ENCODE measurements around the gene CARF.
A peak's percentile ranks its signal among the peaks of the same experiment; 100 is the strongest.
"Not testable (repeated sequence)": the region's sequence is repeated elsewhere in the genome, so short reads cannot be mapped to it uniquely, and the experiment has no call there.

CARF gene

DNA sequence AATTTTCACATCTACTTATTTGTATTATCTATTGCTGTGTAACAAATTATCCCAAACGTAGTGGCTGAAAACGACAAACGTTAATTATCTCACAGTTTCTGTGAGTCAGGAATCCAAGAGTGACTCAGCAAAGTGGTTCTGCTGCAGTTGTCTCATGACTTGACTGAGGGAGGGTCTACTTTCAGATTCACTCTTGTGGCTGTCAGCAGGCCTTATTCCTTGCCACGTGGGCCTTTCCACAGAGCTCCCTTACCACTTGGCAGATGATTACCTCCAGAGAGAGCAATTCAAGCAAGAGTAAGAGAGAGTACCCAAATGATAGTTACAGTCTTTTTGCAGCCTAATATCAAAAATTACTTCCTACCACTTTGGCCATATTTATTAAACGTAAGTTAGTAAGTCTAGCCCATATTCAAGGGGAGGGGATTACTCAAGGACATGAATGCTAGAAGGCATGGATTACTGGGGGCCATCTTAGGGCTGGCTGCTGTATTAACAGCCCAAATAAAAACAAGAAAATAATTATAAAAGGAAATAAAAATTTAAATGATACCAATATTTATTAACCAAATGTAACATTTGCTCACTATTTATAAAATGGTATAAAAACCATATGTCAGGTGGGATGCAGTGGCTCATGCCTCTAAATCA lies 53.9 kb downstream of the CARF start:
- Mint-ChIP-seq H3K27ac (no peak overlapping the region), H3K27me3 (no peaks in the 10 kb centered on the region), H3K4me1 (ENCODE audit: low read depth) (peaks cover 5% of the 10 kb centered on the region), H3K4me3 (no peak overlapping the region), H3K9me3 (no peaks in the 10 kb centered on the region), H3K36me3 (ENCODE audit: low read depth) (peaks cover 14% of the 10 kb centered on the region)

DNA sequence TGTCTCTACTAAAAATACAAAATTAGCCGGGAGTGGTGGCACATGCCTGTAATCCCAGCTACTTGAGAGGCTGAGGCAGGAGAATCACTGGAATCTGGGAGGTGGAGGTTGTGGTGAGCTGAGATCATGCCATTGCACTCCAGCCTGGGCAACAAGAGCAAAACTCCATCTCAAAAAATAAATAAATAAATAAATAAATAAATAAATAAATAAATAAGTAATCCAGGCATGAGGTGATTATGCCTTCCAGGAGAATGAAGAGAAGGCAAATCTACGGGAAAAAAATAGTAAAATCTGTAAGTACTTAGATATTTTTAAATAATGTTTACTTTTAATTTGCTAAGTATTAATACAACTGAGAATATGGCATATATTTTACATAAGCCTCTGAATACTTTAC lies 57.3 kb downstream of the CARF start:
- H3K36me3 Mint-ChIP-seq (ENCODE audit: low read depth), result peaks cover 14% of the 10 kb centered on the region
- not testable (repeated sequence) for H3K4me3 Mint-ChIP-seq; H3K27me3 Mint-ChIP-seq; H3K9me3 Mint-ChIP-seq; H3K27ac Mint-ChIP-seq; H3K4me1 Mint-ChIP-seq (ENCODE audit: low read depth)

DNA sequence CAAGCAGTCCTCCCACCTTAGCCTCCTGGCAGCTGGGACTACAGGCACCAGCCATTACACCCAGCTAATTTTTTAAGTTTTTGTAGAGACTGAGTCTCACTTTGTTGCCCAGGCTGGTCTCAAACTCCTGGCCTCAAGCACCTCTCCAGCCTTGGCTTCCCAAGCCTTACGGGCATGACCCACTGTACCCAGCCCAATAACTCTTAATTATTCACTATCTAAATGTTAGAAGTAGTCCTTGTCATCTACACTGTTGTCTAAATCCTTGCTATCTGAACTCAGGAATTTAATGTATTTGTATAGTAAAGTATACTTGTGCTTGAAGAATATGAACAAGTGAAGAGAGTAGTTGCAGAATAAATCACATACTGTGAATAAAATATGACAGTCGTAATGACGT lies 64.7 kb downstream of the CARF start:
- no peak overlapping the region for H3K4me3 Mint-ChIP-seq
- peaks cover 8% of the 10 kb centered on the region for H3K36me3 Mint-ChIP-seq (ENCODE audit: low read depth)
- no peaks in the 10 kb centered on the region for H3K4me1 Mint-ChIP-seq (ENCODE audit: low read depth)
- H3K27ac Mint-ChIP-seq, result no peak overlapping the region
- no peaks in the 10 kb centered on the region for H3K9me3 Mint-ChIP-seq
- no peaks in the 10 kb centered on the region for H3K27me3 Mint-ChIP-seq

DNA sequence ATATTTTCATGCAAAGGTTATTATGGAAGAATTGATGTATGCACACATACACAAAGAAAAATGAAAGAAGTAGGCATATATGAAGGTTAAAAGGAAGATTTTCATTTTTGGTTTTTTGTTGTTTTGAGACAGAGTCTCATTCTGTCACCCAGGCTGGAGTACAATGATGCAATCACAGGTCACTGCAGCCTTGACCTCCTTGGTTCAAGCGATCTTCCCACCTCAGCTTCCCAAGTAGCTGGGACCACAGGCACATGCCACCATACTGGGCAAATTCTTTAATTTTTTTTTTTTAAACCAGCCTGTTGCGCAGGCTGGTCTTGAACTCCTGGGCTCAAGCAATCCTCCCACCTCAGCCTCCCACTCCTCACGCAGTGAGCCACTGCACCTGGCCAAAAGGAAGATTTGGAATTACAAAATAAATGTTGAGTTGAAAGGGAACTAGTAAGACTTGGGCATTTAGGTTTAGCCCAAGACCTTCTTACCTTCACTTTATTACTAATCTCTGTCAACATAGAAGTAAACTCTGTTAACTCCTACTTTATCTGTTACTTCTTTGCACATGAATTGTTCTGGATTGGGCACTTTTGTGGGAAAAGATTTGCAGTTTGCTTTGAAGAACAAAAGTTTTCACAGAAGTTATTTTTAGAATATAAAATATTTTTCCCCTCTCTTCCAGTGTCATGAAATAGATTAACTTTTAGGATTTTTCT lies 70.9 kb downstream of the CARF start:
- peaks cover 13% of the 10 kb centered on the region for H3K36me3 Mint-ChIP-seq (ENCODE audit: low read depth)

DNA sequence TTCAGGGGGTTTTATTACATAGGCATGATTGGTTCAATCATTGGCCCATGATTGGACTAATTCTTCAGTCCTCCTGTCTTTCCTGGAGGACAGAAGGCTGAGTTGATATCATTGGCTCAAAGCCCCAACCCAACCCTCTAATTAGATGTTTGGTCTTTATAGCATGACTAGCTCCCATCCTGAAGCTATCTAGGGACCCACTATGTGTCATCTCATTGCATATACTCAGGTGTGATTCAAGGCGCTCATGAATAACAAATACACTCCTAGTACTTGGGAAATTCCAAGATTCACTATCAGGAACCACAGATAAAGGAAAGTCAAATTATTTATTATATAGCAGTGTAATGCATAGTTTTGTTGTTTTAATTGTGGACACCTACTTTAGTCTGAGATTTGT lies 77.7 kb downstream of the CARF start:
- Mint-ChIP-seq H3K36me3 (ENCODE audit: low read depth) (no peaks in the 10 kb centered on the region), H3K4me1 (ENCODE audit: low read depth) (no peaks in the 10 kb centered on the region), H3K4me3 (no peak overlapping the region), H3K27me3 (no peaks in the 10 kb centered on the region), H3K27ac (no peak overlapping the region), H3K9me3 (no peaks in the 10 kb centered on the region)

More for the DNA sequence above, 70.9 kb downstream of the CARF start:
- Mint-ChIP-seq H3K4me1 (ENCODE audit: low read depth) (no peaks in the 10 kb centered on the region), H3K4me3 (no peak overlapping the region), H3K27me3 (no peaks in the 10 kb centered on the region), H3K9me3 (no peaks in the 10 kb centered on the region), H3K27ac (no peak overlapping the region)

DNA sequence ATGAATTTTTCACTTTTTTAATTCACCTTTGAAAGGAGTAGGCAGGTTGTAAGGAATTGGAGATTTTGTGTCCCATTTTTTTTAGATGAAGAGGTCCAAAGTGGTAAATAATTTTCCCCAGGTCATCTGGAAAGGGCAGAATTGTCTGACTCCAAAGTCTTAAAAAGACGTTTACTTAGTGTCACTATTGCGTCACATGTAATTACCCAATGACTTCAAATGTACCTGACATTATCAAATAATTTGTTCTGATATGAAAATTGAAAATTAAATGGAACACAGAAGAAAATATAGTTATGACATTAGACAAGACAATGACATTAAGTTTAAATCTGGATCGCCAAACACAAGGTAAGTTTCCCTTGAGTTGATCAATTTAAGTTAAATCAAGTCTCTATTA lies 78.4 kb downstream of the CARF start:
- H3K27me3 Mint-ChIP-seq, result peaks cover 5% of the 10 kb centered on the region
- H3K27ac Mint-ChIP-seq, result no peak overlapping the region
- H3K4me3 Mint-ChIP-seq, result no peak overlapping the region
- no peaks in the 10 kb centered on the region for H3K9me3 Mint-ChIP-seq
- no peaks in the 10 kb centered on the region for H3K4me1 Mint-ChIP-seq (ENCODE audit: low read depth)
- no peaks in the 10 kb centered on the region for H3K36me3 Mint-ChIP-seq (ENCODE audit: low read depth)

DNA sequence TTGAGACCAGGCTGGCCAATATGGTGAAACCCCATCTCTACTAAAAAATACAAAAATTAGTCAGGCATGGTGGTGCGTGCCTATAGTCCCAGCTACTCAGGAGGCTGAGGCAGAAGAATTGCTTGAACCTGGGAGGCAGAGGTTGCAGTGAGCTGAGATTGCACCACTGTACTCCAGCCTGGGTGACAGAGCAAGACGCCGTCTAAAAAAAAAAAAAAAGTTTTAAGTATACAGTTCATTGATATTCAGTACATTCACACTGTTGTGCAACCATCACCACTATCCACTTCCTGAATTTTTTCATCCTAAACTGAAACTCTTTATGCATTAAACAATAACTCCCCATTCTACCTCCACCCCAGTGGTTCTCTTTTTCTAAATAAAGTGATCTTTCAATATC lies 85.0 kb downstream of the CARF start:
- H3K27me3 Mint-ChIP-seq; H3K4me3 Mint-ChIP-seq; H3K4me1 Mint-ChIP-seq (ENCODE audit: low read depth); H3K27ac Mint-ChIP-seq; H3K9me3 Mint-ChIP-seq; H3K36me3 Mint-ChIP-seq (ENCODE audit: low read depth): not testable (repeated sequence)

DNA sequence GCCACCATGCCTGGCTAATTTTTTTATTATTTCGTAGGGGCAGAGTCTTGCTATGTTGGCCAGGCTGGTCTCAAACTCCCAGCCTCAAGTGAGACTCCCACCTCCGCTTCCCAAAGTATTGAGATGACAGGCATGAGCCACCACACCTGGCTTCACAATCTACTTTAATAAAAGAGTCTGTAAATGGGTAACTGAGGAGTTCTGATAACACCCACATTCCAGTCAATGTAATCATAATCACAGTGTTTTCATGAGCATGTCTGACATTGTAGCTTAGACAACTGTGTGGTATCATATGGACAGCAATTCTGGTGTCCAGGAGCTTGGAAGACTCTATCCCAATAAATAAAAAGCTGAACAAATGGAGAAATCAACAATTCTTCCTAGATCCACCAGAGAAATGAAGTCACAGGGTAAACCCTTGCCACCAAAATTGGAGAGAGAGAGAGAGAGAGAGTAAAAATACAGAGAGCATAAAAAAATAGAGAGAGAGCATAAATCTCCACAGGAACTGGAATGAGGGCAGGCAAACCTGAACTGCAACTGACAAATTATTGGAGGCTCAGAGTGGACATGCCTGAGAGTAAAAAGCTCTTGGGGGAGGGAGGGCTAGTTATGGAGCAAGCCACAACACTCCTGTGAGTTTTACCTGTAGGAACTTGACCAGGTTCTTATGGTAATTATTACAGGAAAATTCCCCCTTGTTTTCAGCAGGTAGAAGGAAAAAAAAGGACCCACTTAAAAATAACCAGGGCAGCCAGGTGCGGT lies 90.2 kb downstream of the CARF start:
- H3K9me3 Mint-ChIP-seq, result no peaks in the 10 kb centered on the region
- peaks cover 4% of the 10 kb centered on the region for H3K27me3 Mint-ChIP-seq
- H3K4me1 Mint-ChIP-seq (ENCODE audit: low read depth), result no peaks in the 10 kb centered on the region
- no peak overlapping the region for H3K4me3 Mint-ChIP-seq
- no peak overlapping the region for H3K27ac Mint-ChIP-seq
- H3K36me3 Mint-ChIP-seq (ENCODE audit: low read depth), result no peaks in the 10 kb centered on the region

DNA sequence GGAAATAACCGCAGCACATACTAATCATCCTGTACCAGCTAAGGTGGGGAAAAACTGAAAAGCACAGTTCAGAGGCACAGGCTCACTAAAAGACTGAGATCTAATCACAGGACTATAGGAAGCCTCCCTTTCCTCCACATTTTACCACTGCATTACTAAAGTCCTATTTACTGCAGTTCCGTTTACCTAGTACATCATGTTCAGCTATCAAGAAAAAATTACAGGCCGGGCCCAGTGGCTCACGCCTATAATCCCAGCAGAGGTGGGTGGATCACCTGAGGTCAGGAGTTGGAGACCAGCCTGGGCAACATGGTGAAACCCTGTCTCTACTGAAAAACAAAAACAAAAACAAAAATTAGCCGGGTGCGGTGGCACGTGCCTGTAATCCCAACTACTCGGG lies 91.6 kb downstream of the CARF start:
- Mint-ChIP-seq H3K4me1 (ENCODE audit: low read depth) (no peaks in the 10 kb centered on the region), H3K27ac (no peak overlapping the region), H3K36me3 (ENCODE audit: low read depth) (no peaks in the 10 kb centered on the region), H3K9me3 (no peaks in the 10 kb centered on the region), H3K4me3 (no peak overlapping the region), H3K27me3 (peaks cover 4% of the 10 kb centered on the region)

DNA sequence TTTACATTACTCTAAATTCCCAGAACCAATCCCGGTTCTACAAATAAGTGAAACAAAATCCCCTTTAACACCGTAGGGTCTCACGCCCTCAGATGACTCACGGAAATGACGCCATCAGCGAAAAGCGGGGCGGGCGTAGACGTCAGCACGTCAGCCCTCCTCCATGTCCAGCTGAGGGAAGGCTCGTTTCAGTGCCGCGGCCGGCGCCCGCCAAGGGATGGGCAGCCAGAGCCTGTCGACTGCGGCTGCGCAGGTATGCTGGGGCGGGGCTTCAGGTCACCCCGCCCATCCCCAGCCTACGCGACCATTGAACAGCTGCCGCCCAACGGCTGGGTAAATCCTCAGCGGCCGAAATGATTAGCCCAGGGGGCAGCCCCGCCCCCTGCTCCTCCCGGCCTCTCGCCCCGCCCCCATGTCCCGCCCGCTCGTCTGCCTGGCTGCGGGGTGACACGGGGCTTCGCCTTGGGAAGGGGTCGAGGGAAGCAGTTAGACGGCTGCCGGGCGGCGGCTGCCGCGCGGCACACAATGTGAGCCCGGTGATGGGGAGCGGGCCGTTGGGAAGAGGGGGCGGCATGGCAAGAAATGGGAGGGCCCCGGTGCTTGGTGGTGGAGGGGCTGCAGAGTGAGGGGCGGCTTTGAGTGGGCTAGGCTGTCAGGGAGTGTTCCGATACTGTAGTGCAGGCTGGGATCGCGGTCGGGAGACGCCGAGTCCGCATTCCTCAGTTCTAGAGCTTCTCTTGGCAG lies 102.6 kb downstream of the CARF start, which contains the start of gene NBEAL1:
Gene NBEAL1 (plus strand): TSS at position 420 of the 744 bp plus-strand sequence. CDS start 1,510 bp downstream, outside the sequence.
- Mint-ChIP-seq H3K4me1 (ENCODE audit: low read depth) (peaks cover 44% of the 10 kb centered on the region), H3K27me3 (no peaks in the 10 kb centered on the region), H3K36me3 (ENCODE audit: low read depth) (no peaks in the 10 kb centered on the region), H3K4me3 (peak within 1 kb of the TSS; percentile 90), H3K9me3 (no peaks in the 10 kb centered on the region), H3K27ac (peak within 1 kb of the TSS; percentile 83)

DNA sequence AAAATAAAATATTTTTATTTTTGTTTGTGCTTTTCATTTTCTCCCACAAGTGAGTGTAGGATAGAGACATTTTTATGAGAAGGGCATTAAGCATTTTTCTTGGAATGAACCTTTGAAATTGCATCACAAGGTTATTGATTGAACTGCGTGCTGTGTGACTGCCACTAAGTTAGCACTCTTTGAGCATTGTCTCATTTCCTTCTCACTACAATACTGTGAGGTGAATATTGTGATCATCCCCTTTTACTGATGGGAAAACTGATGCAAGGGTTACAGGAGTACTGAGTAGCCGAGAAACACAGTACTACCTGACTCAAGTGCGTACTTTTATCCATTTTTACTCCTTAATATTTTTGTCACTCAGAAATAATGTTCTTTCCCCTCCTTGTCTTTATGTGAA lies 104.6 kb downstream of the CARF start:
- H3K27ac Mint-ChIP-seq, result no peak overlapping the region
- H3K36me3 Mint-ChIP-seq (ENCODE audit: low read depth), result no peaks in the 10 kb centered on the region
- H3K4me3 Mint-ChIP-seq, result peak overlapping the region; percentile 54
- no peaks in the 10 kb centered on the region for H3K9me3 Mint-ChIP-seq
- H3K4me1 Mint-ChIP-seq (ENCODE audit: low read depth), result peaks cover 44% of the 10 kb centered on the region
- H3K27me3 Mint-ChIP-seq, result no peaks in the 10 kb centered on the region

DNA sequence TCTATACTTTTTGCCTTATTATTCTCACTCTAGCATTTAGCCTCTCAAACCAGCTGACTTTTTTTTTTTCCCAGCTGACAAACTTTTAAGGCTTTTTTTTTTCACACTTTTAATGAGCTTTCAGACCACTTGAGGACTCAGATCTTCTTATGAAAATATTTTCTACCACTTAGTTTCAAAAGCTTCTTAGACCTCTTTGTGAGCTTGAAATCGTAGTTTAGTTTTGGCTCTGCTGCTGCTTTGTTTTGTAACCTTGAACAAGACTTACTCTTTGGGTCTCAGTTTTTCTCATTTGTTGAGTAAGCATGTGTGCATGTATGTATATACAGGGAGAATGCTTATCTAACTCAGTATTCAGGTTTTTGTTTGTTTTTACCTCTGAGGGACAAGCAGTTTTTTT lies 106.1 kb downstream of the CARF start:
- H3K4me3 Mint-ChIP-seq, result peak overlapping the region; percentile 15
- no peak overlapping the region for H3K27ac Mint-ChIP-seq
- H3K27me3 Mint-ChIP-seq, result no peaks in the 10 kb centered on the region
- no peaks in the 10 kb centered on the region for H3K9me3 Mint-ChIP-seq
- H3K4me1 Mint-ChIP-seq (ENCODE audit: low read depth), result peaks cover 44% of the 10 kb centered on the region
- no peaks in the 10 kb centered on the region for H3K36me3 Mint-ChIP-seq (ENCODE audit: low read depth)

DNA sequence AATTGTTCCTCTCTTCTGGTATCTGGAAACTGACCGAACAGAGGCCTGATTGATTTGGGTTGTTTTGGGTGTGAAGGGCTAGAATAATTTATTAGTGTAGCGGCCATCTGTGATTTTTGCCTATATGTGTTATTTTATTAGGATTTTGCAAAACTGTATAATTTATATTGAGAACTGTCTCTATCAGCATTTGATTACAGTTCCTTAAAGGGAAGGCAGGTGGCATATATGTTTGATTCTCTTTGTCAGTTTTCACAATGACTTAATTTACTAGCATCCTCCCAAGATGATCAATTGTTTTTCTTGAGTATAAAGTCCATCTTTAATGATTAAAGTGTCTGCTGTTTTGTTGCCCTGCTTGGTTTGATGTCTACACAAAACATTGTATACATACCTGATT lies 107.1 kb downstream of the CARF start:
- Mint-ChIP-seq H3K36me3 (ENCODE audit: low read depth) (no peaks in the 10 kb centered on the region), H3K27me3 (no peaks in the 10 kb centered on the region)

DNA sequence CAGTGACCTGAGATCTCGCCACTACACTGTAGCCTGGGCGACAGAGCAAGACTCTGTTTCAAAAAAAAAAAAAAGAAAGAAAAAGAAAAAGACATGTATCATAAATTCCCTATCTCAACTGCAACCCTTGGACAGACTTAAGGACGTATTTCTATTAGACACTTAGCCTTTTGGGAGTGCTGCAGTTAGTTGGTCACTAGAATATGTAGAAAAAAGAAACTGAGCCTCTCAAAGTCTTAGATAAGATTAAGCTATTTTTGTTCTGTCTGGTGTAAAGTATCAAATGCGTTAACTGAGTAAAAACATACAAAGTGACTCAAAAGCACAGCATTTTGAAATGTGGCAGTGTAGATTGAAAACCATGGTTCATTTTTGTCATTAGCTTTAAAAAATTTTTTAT lies 109.9 kb downstream of the CARF start:
- Mint-ChIP-seq H3K36me3 (ENCODE audit: low read depth) (peaks cover 3% of the 10 kb centered on the region), H3K9me3 (no peaks in the 10 kb centered on the region), H3K27ac (no peak overlapping the region), H3K4me3 (no peak overlapping the region), H3K4me1 (ENCODE audit: low read depth) (peaks cover 23% of the 10 kb centered on the region), H3K27me3 (no peaks in the 10 kb centered on the region)

More for the DNA sequence above, 107.1 kb downstream of the CARF start:
- no peak overlapping the region for H3K27ac Mint-ChIP-seq
- H3K9me3 Mint-ChIP-seq, result no peaks in the 10 kb centered on the region
- H3K4me3 Mint-ChIP-seq, result no peak overlapping the region
- H3K4me1 Mint-ChIP-seq (ENCODE audit: low read depth), result peaks cover 39% of the 10 kb centered on the region

DNA sequence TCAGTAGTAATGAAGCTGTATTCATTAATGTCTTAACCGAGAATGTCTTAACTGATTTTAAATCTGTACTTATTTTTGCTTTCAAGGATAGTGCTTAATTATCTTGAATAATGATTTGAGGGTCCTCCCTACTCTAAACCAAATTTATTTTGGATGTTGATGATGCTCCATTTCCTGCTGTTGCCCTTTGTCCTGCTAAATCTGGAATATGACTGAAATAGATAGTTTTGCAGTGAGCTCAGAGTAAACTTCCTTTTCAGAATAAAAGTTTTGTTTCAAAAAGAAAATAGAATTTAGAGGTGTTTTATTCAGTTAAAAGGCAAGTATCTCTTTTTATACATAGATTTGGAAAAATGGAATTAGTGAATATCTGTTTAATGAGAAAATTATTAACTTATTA lies 110.7 kb downstream of the CARF start:
- no peak overlapping the region for H3K4me3 Mint-ChIP-seq

More for the DNA sequence above, 110.7 kb downstream of the CARF start:
- Mint-ChIP-seq H3K27me3 (no peaks in the 10 kb centered on the region), H3K36me3 (ENCODE audit: low read depth) (peaks cover 4% of the 10 kb centered on the region), H3K9me3 (no peaks in the 10 kb centered on the region), H3K4me1 (ENCODE audit: low read depth) (peaks cover 19% of the 10 kb centered on the region), H3K27ac (no peak overlapping the region)
